ENCODE measurements around the gene CACFD1. TPM values are rescaled to one million over a fixed set of nuclear protein-coding genes. Genes with fewer than 3 reads are reported as not detected.

Gene CACFD1
- total RNA-seq, 2 experiments from 2014 or later = 1.3 to 1.4 TPM

DNA sequence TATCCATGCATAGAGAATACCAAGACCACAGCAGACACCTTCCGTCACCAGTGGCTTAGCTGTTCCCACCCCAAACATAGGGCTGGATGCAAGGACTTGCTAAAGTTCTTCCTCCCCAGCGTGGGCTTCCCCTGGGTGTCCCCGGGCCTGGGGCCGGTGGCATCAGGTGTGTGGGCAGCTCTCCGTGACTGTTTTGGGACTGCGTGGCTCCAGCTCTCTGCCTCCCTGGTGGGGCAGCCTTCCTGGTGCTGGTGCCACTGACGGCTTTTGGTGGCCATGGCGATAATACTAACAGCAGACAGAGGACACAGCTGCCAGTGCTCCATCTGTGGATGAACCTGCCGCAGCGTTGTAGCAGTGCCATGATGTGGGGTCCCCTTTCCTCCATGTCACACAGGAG is 4.9 kb downstream of the CACFD1 start:
- CTCF ChIA-PET = no interaction called here
- no peaks in the 10 kb centered on the region for H3K27me3 Mint-ChIP-seq
- ATAC-seq (no peak), DNase-seq (no peak)
- intact Hi-C loops (cut with micrococcal nuclease) = no loop called here
- H3K36me3 Mint-ChIP-seq (ENCODE audit: low read depth) = no peaks in the 10 kb centered on the region
- POLR2A ChIA-PET = no interaction called here
- H3K27ac Mint-ChIP-seq = no peak overlapping the region
- peaks cover 4% of the 10 kb centered on the region for H3K4me1 Mint-ChIP-seq (ENCODE audit: low read depth)
- no peaks in the 10 kb centered on the region for H3K9me3 Mint-ChIP-seq
- H3K4me3 Mint-ChIP-seq = no peak overlapping the region
- TF ChIP-seq CTCF (IDR thresholded peaks at IDR 0.05) = no peak

DNA sequence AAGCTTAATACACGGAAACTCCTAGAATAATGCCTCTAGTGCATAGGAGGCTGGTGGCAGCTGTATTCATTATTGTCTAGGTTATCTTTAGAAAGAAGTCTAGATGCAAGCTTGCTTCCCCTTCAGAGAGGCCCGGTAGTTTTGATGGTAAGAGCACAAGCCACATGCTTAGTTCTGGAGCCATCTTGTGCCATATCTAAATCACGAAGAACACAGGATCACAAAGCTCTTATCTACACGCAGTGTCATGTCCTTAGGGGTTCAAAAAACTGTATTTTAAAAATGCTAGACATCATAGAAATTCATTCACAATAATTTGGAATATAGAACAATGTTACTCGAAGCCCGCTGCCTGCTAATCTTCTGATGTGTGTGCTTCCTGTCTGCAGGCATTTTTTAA is 6.2 kb downstream of the CACFD1 start:
- Mint-ChIP-seq H3K27ac (no peak overlapping the region), H3K4me3 (no peak overlapping the region), H3K36me3 (ENCODE audit: low read depth) (no peaks in the 10 kb centered on the region), H3K9me3 (no peaks in the 10 kb centered on the region), H3K4me1 (ENCODE audit: low read depth) (no peaks in the 10 kb centered on the region), H3K27me3 (no peaks in the 10 kb centered on the region)
- ChIA-PET POLR2A (interaction anchor here (1.1 kb wide), 1 partner anchor 11 kb away, joined by 3 read pairs; no protein-coding TSS in a partner anchor), CTCF (interaction anchor here (0.6 kb wide), 1 partner anchor 15 kb away, joined by 3 read pairs; no protein-coding TSS in a partner anchor)
- TF ChIP-seq CTCF (IDR thresholded peaks at IDR 0.05) = no peak
- DNase-seq (no peak), ATAC-seq (no peak)
- intact Hi-C loops (cut with micrococcal nuclease) = no loop called here

DNA sequence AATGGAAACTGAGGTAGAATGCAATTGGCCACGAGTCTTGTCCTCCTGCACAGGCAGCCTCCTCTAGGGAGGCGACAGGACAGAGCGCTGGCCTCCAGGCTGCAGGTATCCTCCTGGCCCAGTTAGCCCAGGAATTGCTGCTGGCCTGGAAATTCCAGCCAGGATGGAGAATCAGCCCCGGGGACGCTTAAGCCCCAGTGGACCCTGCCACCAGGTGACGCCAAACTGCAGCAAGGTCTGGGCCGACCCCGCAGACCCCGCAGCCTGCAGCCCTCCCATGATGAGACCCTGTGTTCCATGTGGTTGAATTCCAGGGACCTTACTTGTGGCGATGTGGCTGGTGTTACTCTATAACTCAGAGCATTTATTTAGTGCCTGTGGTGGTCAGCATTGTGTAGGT is 7.3 kb downstream of the CACFD1 start:
- H3K4me3 Mint-ChIP-seq = no peak overlapping the region
- peaks cover 2% of the 10 kb centered on the region for H3K36me3 Mint-ChIP-seq (ENCODE audit: low read depth)
- ChIA-PET CTCF (no interaction called here), POLR2A (interaction anchor here (0.8 kb wide), 1 partner anchor 8 kb away, joined by 3 read pairs; no protein-coding TSS in a partner anchor)
- no peaks in the 10 kb centered on the region for H3K9me3 Mint-ChIP-seq
- intact Hi-C loops (cut with micrococcal nuclease) = no loop called here
- no peak for ATAC-seq
- no peaks in the 10 kb centered on the region for H3K4me1 Mint-ChIP-seq (ENCODE audit: low read depth)
- no peak for DNase-seq
- no peak overlapping the region for H3K27ac Mint-ChIP-seq
- TF ChIP-seq CTCF (IDR thresholded peaks at IDR 0.05) = no peak
- H3K27me3 Mint-ChIP-seq = no peaks in the 10 kb centered on the region

DNA sequence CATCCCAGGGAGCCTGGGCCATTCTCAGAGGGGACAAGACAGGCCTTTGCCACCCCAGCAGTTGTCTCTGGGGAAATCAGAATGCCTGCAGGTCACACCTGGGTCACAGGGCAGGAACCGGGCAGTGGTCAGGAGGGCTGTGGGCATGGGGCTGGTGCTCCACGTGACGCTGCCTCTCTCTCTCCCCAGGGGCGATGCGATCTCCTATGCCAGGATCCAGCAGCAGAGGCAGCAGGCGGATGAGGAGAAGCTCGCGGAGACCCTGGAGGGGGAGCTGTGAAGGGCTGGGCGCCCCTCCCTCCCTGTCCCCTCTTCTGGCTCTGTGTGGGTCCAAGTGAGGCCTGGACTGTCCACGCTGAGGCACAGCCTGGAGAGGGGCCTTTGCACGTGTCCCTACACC is 8.6 kb downstream of the CACFD1 start:
- intact Hi-C loops (cut with micrococcal nuclease) = no loop called here
- H3K36me3 Mint-ChIP-seq (ENCODE audit: low read depth) = peaks cover 2% of the 10 kb centered on the region
- H3K4me1 Mint-ChIP-seq (ENCODE audit: low read depth) = no peaks in the 10 kb centered on the region
- ATAC-seq (no peak), DNase-seq (no peak)
- H3K27me3 Mint-ChIP-seq = no peaks in the 10 kb centered on the region
- no peaks in the 10 kb centered on the region for H3K9me3 Mint-ChIP-seq
- H3K27ac Mint-ChIP-seq = no peak overlapping the region
- TF ChIP-seq CTCF (IDR thresholded peaks at IDR 0.05) = no peak
- no peak overlapping the region for H3K4me3 Mint-ChIP-seq
- CTCF ChIA-PET = no interaction called here
- POLR2A ChIA-PET = interaction anchor here (1.4 to 2.6 kb wide), 2 partner anchors 8 to 10 kb away, joined by 4 to 9 read pairs; partner anchors contain the start of genes CACFD1 and SLC2A6

- ATAC-seq = no peak
These were observed 9.1 kb downstream of the CACFD1 start for GRCh38 chr9:133468777-133469421.

More at GRCh38 chr9:133468777-133469421, 9.1 kb downstream of the CACFD1 start:
- Mint-ChIP-seq H3K4me1 (ENCODE audit: low read depth) (no peaks in the 10 kb centered on the region), H3K27me3 (no peaks in the 10 kb centered on the region), H3K9me3 (no peaks in the 10 kb centered on the region), H3K27ac (no peak overlapping the region), H3K4me3 (no peak overlapping the region), H3K36me3 (ENCODE audit: low read depth) (peaks cover 2% of the 10 kb centered on the region)
- ChIA-PET CTCF (no interaction called here), POLR2A (interaction anchor here (1.1 to 2.6 kb wide), 3 partner anchors 8 to 109 kb away, joined by 3 to 9 read pairs (median 4); partner anchors contain the start of genes CACFD1 and SLC2A6)
- DNase-seq = no peak
- TF ChIP-seq CTCF (IDR thresholded peaks at IDR 0.05) = no peak
- intact Hi-C loops (cut with micrococcal nuclease) = no loop called here

Measured in activated CD8-positive, alpha-beta T cell treated with anti-CD3 and anti-CD28 coated beads for 36 hours (primary cell).